Loucy (cell line): ENCODE results near the gene PCBP3.

ENCODE experiments used
- EZH2phosphoT487 ChIP-seq: fragments of 200-600 bp; IDR thresholded peaks from 2 replicates; pipeline ENCODE4 v1.6.1; 2018; ENCODE audit warnings: antibody characterized with exemption, mild to moderate bottlenecking, moderate library complexity, borderline replicate concordance
- TF ChIP-seq, protein P1 (sequence below): fragments of 200-600 bp; sonication (generic); conservative IDR thresholded peaks from 2 replicates; pipeline ENCODE4 v1.5.1; 2014; ENCODE audit warnings: mild to moderate bottlenecking, antibody characterized with exemption, low read length

DNA sequence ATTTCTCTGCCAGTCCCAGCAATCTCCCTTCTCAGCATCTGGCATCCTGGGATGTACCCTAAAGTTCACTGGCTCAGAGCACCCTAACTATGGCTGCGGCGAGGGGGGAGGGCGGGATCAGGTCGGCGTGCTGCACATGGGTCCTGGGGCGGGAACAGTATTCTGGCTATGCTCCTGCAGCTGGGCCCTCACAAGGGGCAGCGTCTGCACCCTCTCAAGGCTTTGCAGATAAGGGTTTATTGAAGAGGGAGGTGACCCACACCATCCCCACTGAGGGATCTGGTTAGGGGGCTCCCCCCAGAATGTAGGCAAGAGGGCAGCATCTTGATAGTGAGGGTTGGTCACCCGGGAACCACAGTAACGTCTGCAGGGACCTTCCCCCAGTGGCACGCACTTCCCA lies 44.9 kb upstream of the PCBP3 start:
- TF ChIP-seq, protein P1, sequence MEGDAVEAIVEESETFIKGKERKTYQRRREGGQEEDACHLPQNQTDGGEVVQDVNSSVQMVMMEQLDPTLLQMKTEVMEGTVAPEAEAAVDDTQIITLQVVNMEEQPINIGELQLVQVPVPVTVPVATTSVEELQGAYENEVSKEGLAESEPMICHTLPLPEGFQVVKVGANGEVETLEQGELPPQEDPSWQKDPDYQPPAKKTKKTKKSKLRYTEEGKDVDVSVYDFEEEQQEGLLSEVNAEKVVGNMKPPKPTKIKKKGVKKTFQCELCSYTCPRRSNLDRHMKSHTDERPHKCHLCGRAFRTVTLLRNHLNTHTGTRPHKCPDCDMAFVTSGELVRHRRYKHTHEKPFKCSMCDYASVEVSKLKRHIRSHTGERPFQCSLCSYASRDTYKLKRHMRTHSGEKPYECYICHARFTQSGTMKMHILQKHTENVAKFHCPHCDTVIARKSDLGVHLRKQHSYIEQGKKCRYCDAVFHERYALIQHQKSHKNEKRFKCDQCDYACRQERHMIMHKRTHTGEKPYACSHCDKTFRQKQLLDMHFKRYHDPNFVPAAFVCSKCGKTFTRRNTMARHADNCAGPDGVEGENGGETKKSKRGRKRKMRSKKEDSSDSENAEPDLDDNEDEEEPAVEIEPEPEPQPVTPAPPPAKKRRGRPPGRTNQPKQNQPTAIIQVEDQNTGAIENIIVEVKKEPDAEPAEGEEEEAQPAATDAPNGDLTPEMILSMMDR, result no peak
- TF ChIP-seq EZH2phosphoT487, result no peak
